Measurements from ENCODE around the gene KCNA5. TPM values are rescaled to one million over a fixed set of nuclear protein-coding genes. Genes with fewer than 3 reads are reported as not detected.

KCNA5 gene
- total and polyA plus RNA-seq, 2 experiments from 2014 or later = 0.31 to 0.44 TPM

GRCh38 chr12:5051334-5051733 is 7.7 kb downstream of the KCNA5 start (continued):
- no peak for TF ChIP-seq ZNF462 (CRISPR knock-in tag; IDR thresholded peaks at IDR 0.05)

- H3K9me2 ChIP-seq (ENCODE audit: insufficient read depth) = no peaks in the 10 kb centered on the region
- Mint-ChIP-seq H3K27me3 (ENCODE audit: insufficient read depth, low read depth, poor library complexity) (peaks cover 8% of the 10 kb centered on the region), H3K4me1 (peaks cover 7% of the 10 kb centered on the region; the same call in 2 of the 3 replicates), H3K27ac (no peak overlapping the region), H3K36me3 (ENCODE audit: low read depth) (no peaks in the 10 kb centered on the region), H3K4me3 (no peak overlapping the region), H3K9me3 (no peaks in the 10 kb centered on the region)
- no peak overlapping the region for H3K4me3 ChIP-seq
- DNase-seq (ENCODE audit: low spot score) (no peak), ATAC-seq (no peak)
- H4K20me1 ChIP-seq (replicated peaks; ENCODE audit: insufficient read depth) = no peaks in the 10 kb centered on the region
- peaks cover 6% of the 10 kb centered on the region; the same call in 1 of the 2 replicates for H3K27me3 ChIP-seq (ENCODE audit: insufficient read depth)
- no peaks in the 10 kb centered on the region for H3K36me3 ChIP-seq (ENCODE audit: insufficient read depth)
- H3K4me2 ChIP-seq = no peak overlapping the region
- H3K79me2 ChIP-seq (replicated peaks; ENCODE audit: insufficient read depth) = no peaks in the 10 kb centered on the region
- no peaks in the 10 kb centered on the region for H3K4me1 ChIP-seq (ENCODE audit: insufficient read depth)
- no peak overlapping the region for H3K27ac ChIP-seq (ENCODE audit: low read depth)
- H2AFZ ChIP-seq = no peak overlapping the region
- no peaks in the 10 kb centered on the region for H3F3A ChIP-seq (replicated peaks; ENCODE audit: low read depth)
- TF ChIP-seq CREB1 (CRISPR knock-in tag; IDR thresholded peaks at IDR 0.05; ENCODE audit: low read depth) = no peak
- TF ChIP-seq, protein P1, sequence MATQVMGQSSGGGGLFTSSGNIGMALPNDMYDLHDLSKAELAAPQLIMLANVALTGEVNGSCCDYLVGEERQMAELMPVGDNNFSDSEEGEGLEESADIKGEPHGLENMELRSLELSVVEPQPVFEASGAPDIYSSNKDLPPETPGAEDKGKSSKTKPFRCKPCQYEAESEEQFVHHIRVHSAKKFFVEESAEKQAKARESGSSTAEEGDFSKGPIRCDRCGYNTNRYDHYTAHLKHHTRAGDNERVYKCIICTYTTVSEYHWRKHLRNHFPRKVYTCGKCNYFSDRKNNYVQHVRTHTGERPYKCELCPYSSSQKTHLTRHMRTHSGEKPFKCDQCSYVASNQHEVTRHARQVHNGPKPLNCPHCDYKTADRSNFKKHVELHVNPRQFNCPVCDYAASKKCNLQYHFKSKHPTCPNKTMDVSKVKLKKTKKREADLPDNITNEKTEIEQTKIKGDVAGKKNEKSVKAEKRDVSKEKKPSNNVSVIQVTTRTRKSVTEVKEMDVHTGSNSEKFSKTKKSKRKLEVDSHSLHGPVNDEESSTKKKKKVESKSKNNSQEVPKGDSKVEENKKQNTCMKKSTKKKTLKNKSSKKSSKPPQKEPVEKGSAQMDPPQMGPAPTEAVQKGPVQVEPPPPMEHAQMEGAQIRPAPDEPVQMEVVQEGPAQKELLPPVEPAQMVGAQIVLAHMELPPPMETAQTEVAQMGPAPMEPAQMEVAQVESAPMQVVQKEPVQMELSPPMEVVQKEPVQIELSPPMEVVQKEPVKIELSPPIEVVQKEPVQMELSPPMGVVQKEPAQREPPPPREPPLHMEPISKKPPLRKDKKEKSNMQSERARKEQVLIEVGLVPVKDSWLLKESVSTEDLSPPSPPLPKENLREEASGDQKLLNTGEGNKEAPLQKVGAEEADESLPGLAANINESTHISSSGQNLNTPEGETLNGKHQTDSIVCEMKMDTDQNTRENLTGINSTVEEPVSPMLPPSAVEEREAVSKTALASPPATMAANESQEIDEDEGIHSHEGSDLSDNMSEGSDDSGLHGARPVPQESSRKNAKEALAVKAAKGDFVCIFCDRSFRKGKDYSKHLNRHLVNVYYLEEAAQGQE (IDR thresholded peaks at IDR 0.05; ENCODE audit: unreplicated experiment) = no peak
- no peak for TF ChIP-seq STAT1 (IDR thresholded peaks at IDR 0.05; ENCODE audit: unreplicated experiment)
- no peak for TF ChIP-seq POLR2AphosphoS5 (IDR thresholded peaks at IDR 0.05; ENCODE audit: low read depth)
- TF ChIP-seq, protein P2, sequence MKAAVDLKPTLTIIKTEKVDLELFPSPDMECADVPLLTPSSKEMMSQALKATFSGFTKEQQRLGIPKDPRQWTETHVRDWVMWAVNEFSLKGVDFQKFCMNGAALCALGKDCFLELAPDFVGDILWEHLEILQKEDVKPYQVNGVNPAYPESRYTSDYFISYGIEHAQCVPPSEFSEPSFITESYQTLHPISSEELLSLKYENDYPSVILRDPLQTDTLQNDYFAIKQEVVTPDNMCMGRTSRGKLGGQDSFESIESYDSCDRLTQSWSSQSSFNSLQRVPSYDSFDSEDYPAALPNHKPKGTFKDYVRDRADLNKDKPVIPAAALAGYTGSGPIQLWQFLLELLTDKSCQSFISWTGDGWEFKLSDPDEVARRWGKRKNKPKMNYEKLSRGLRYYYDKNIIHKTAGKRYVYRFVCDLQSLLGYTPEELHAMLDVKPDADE (IDR thresholded peaks at IDR 0.05) = no peak
Observed at GRCh38 chr12:5051913-5052312, 8.2 kb downstream of the KCNA5 start.

Data from GM23338 (cell line).